ENCODE measurements around the gene GEMIN5. TPM values are rescaled to one million over a fixed set of nuclear protein-coding genes. Genes with fewer than 3 reads are reported as not detected.

GEMIN5 gene, protein sequence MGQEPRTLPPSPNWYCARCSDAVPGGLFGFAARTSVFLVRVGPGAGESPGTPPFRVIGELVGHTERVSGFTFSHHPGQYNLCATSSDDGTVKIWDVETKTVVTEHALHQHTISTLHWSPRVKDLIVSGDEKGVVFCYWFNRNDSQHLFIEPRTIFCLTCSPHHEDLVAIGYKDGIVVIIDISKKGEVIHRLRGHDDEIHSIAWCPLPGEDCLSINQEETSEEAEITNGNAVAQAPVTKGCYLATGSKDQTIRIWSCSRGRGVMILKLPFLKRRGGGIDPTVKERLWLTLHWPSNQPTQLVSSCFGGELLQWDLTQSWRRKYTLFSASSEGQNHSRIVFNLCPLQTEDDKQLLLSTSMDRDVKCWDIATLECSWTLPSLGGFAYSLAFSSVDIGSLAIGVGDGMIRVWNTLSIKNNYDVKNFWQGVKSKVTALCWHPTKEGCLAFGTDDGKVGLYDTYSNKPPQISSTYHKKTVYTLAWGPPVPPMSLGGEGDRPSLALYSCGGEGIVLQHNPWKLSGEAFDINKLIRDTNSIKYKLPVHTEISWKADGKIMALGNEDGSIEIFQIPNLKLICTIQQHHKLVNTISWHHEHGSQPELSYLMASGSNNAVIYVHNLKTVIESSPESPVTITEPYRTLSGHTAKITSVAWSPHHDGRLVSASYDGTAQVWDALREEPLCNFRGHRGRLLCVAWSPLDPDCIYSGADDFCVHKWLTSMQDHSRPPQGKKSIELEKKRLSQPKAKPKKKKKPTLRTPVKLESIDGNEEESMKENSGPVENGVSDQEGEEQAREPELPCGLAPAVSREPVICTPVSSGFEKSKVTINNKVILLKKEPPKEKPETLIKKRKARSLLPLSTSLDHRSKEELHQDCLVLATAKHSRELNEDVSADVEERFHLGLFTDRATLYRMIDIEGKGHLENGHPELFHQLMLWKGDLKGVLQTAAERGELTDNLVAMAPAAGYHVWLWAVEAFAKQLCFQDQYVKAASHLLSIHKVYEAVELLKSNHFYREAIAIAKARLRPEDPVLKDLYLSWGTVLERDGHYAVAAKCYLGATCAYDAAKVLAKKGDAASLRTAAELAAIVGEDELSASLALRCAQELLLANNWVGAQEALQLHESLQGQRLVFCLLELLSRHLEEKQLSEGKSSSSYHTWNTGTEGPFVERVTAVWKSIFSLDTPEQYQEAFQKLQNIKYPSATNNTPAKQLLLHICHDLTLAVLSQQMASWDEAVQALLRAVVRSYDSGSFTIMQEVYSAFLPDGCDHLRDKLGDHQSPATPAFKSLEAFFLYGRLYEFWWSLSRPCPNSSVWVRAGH (N-terminal part only)
- 42.5 and 50.6 TPM in 2 replicates for total RNA-seq (2021)
- percentile 81 among the genes with signal in this experiment for Bru-seq, nascent RNA
- percentile 80 among the genes with signal in this experiment for BruChase-seq, experiment 1, labeled RNA remaining after a 2-hour chase
- BruChase-seq, experiment 2, labeled RNA remaining after a 6-hour chase = percentile 86 among the genes with signal in this experiment
- long read RNA-seq, full-length matches to known transcripts = 40 of 79 reads
- long read RNA-seq, partial matches to known transcripts = 26 of 79 reads
- long read RNA-seq, other reads (novel, unspliced or antisense) = 13 of 79 reads

DNA sequence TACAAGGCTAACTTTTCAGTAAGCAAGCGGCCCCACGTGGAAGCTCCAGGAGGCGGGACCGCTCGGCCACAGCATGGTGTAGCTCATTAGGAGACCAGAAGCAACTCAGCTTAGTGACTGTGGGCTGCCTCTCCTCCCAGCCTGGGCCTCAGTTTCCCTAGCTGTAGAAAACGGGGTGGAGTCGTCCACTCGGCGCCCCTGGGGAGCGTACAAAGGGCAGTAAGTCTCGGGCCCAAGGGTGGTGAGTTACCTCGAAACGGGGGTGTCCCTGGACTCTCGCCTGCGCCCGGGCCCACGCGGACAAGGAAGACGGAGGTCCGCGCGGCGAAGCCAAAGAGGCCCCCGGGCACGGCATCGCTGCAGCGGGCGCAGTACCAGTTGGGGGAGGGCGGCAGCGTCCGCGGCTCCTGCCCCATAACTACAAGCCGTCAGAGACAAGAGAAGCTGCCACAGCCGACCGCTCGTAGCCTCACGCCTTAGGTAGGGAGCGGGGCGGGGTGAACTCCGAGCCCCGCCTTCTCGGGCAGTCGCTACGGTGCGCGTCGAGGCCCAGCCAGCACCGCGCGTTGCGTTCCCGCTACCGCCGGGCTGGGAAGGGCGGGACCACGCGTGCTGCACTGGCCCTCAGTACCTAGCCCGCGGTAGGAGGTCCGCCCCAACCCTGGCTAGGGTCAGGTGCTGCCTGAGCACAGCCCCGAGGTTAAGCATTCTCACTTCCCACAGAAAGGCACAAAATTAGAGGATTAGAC lies at the start of gene GEMIN5:
Gene GEMIN5 (minus strand): TSS at position 494 of the 749 bp plus-strand sequence. CDS start 78 bp downstream, at position 416.
- peak within 1 kb of the TSS; percentile 98 for H3K4me3 ChIP-seq (ENCODE audit: low read depth, low read length, poor library complexity, severe bottlenecking)
- peaks cover 10% of the 10 kb centered on the region for H3K4me1 ChIP-seq (ENCODE audit: insufficient read depth, low read length, poor library complexity, severe bottlenecking)
- intact Hi-C loops (cut with micrococcal nuclease; ENCODE audit: unreplicated experiment) = no loop called here
- DNase-seq (ENCODE audit: low spot score) = peak; percentile 91
- POLR2A ChIA-PET (ENCODE audit: low non-redundant PET) = no interaction called here
- H3K36me3 ChIP-seq (ENCODE audit: insufficient read depth, low read length, poor library complexity, severe bottlenecking) = peaks cover 12% of the 10 kb centered on the region
- no peaks in the 10 kb centered on the region for H3K27me3 ChIP-seq (replicated peaks; ENCODE audit: insufficient read depth, low read depth, low read length, poor library complexity)
- TF ChIP-seq CTCF (conservative IDR thresholded peaks at IDR 0.05; ENCODE audit: low read depth, low read length) (no peak), EZH2 (IDR thresholded peaks at IDR 0.05; ENCODE audit: borderline replicate concordance, low read depth, low read length, poor library complexity, severe bottlenecking) (no peak)
- CTCF ChIA-PET = interaction anchor here (1.0 kb wide), 1 partner anchor 35 kb away, joined by 3 read pairs; no protein-coding TSS in a partner anchor
- no peaks in the 10 kb centered on the region for H3K9me3 ChIP-seq (ENCODE audit: low read depth, low read length, poor library complexity, severe bottlenecking)
- H3K27ac ChIP-seq (ENCODE audit: low read depth, low read length, poor library complexity, severe bottlenecking) = peak within 1 kb of the TSS; percentile 88
- no TSS peak for BruUV-seq (replicated peaks)

- no peak for TF ChIP-seq CTCF (conservative IDR thresholded peaks at IDR 0.05; ENCODE audit: low read depth, low read length)
- TF ChIP-seq EZH2 (IDR thresholded peaks at IDR 0.05; ENCODE audit: borderline replicate concordance, low read depth, low read length, poor library complexity, severe bottlenecking) = no peak
- Histone ChIP-seq H3K4me3 (ENCODE audit: low read depth, low read length, poor library complexity, severe bottlenecking) (no peak overlapping the region), H3K27me3 (replicated peaks; ENCODE audit: insufficient read depth, low read depth, low read length, poor library complexity) (no peaks in the 10 kb centered on the region), H3K27ac (ENCODE audit: low read depth, low read length, poor library complexity, severe bottlenecking) (no peak overlapping the region), H3K36me3 (ENCODE audit: insufficient read depth, low read length, poor library complexity, severe bottlenecking) (no peaks in the 10 kb centered on the region), H3K9me3 (ENCODE audit: low read depth, low read length, poor library complexity, severe bottlenecking) (no peaks in the 10 kb centered on the region), H3K4me1 (ENCODE audit: insufficient read depth, low read length, poor library complexity, severe bottlenecking) (peaks cover 15% of the 10 kb centered on the region)
- ChIA-PET CTCF (no interaction called here), POLR2A (ENCODE audit: low non-redundant PET) (no interaction called here)
- no peak for DNase-seq (ENCODE audit: low spot score)
- BruUV-seq (replicated peaks) = no TSS peak
- intact Hi-C loops (cut with micrococcal nuclease; ENCODE audit: unreplicated experiment) = no loop called here
Measured at GRCh38 chr5:154986151-154986550, 48.1 kb upstream of the GEMIN5 start.
